Measurements from ENCODE around the gene VSX2. TPM values are rescaled to one million over a fixed set of nuclear protein-coding genes. Genes with fewer than 3 reads are reported as not detected.

The VSX2 gene
- total RNA-seq, 2 donors from 2014 or later, result not detected

- Histone ChIP-seq H3K27ac (no peak overlapping the region), H3K36me3 (no peaks in the 10 kb centered on the region), H3K4me1 (replicated peaks) (no peaks in the 10 kb centered on the region), H3K27me3 (replicated peaks; ENCODE audit: insufficient read depth) (no peaks in the 10 kb centered on the region), H3K9me3 (no peaks in the 10 kb centered on the region), H3K4me3 (no peak overlapping the region)
- no peak for TF ChIP-seq CTCF (IDR thresholded peaks at IDR 0.05)
- no peak for TF ChIP-seq POLR2AphosphoS5 (IDR thresholded peaks at IDR 0.05)
- TF ChIP-seq POLR2A (IDR thresholded peaks at IDR 0.05), result no peak
- WGBS, result 91% methylated on average over 11 of the region's 11 CpGs
- DNase-seq (ENCODE audit: low spot score), result no peak
- intact Hi-C loops (cut with DNase I), result loop anchor here (5.0 kb wide), 1 partner anchor 36 kb away; no protein-coding TSS in a partner anchor
Measured at GRCh38 chr14:74216671-74217070, 22.6 kb upstream of the VSX2 start.

- Histone ChIP-seq H3K27ac (no peak overlapping the region), H3K4me3 (no peak overlapping the region), H3K9me3 (no peaks in the 10 kb centered on the region), H3K36me3 (no peaks in the 10 kb centered on the region), H3K27me3 (replicated peaks; ENCODE audit: insufficient read depth) (no peaks in the 10 kb centered on the region), H3K4me1 (replicated peaks) (no peaks in the 10 kb centered on the region)
- TF ChIP-seq CTCF (IDR thresholded peaks at IDR 0.05) (peak; percentile 56 to 74 (median 60)), POLR2AphosphoS5 (IDR thresholded peaks at IDR 0.05) (no peak), POLR2A (IDR thresholded peaks at IDR 0.05) (no peak)
- intact Hi-C loops (cut with DNase I), result loop anchor here (5.0 kb wide), 1 partner anchor 34 kb away; no protein-coding TSS in a partner anchor
- DNase-seq (ENCODE audit: low spot score), result peak; percentile 14
- 17% methylated on average over 36 of the region's 40 CpGs for WGBS
Measured at GRCh38 chr14:74217672-74218448, 21.4 kb upstream of the VSX2 start.

- Histone ChIP-seq H3K27ac (no peak overlapping the region), H3K9me3 (no peaks in the 10 kb centered on the region), H3K36me3 (no peaks in the 10 kb centered on the region), H3K4me1 (replicated peaks) (no peaks in the 10 kb centered on the region), H3K27me3 (replicated peaks; ENCODE audit: insufficient read depth) (no peaks in the 10 kb centered on the region), H3K4me3 (no peak overlapping the region)
- no peak for TF ChIP-seq POLR2A (IDR thresholded peaks at IDR 0.05)
- DNase-seq (ENCODE audit: low spot score), result no peak
- intact Hi-C loops (cut with DNase I), result loop anchor here (5.0 kb wide), 1 partner anchor 34 kb away; no protein-coding TSS in a partner anchor
- 63% methylated on average over 4 of the region's 4 CpGs for WGBS
Measured at GRCh38 chr14:74218462-74218861, 20.8 kb upstream of the VSX2 start.

GRCh38 chr14:74219277-74220205 lies 19.7 kb upstream of the VSX2 start:
- H3K9me3 ChIP-seq, result no peaks in the 10 kb centered on the region
- DNase-seq (ENCODE audit: low spot score), result no peak
- 67% methylated on average over 13 of the region's 13 CpGs for WGBS

More at GRCh38 chr14:74219277-74220205, 19.7 kb upstream of the VSX2 start:
- H3K36me3 ChIP-seq, result no peaks in the 10 kb centered on the region
- no peak overlapping the region for H3K27ac ChIP-seq
- intact Hi-C loops (cut with DNase I), result loop anchor here (5.0 kb wide), 1 partner anchor 33 kb away; no protein-coding TSS in a partner anchor
- H3K27me3 ChIP-seq (replicated peaks; ENCODE audit: insufficient read depth), result no peaks in the 10 kb centered on the region
- no peak overlapping the region for H3K4me3 ChIP-seq
- TF ChIP-seq POLR2A (IDR thresholded peaks at IDR 0.05) (no peak), POLR2AphosphoS5 (IDR thresholded peaks at IDR 0.05) (no peak), CTCF (IDR thresholded peaks at IDR 0.05) (no peak)
- H3K4me1 ChIP-seq (replicated peaks), result no peaks in the 10 kb centered on the region

All from prostate gland (tissue), 2 donors.